ENCODE results near the gene NRXN3. TPM values are rescaled to one million over a fixed set of nuclear protein-coding genes. Genes with fewer than 3 reads are reported as not detected.
A peak's percentile ranks its signal among the peaks of the same experiment; 100 is the strongest.

The NRXN3 gene
- total and polyA plus RNA-seq, 7 donors, result 0.06 to 0.74 (median 0.15) TPM

DNA sequence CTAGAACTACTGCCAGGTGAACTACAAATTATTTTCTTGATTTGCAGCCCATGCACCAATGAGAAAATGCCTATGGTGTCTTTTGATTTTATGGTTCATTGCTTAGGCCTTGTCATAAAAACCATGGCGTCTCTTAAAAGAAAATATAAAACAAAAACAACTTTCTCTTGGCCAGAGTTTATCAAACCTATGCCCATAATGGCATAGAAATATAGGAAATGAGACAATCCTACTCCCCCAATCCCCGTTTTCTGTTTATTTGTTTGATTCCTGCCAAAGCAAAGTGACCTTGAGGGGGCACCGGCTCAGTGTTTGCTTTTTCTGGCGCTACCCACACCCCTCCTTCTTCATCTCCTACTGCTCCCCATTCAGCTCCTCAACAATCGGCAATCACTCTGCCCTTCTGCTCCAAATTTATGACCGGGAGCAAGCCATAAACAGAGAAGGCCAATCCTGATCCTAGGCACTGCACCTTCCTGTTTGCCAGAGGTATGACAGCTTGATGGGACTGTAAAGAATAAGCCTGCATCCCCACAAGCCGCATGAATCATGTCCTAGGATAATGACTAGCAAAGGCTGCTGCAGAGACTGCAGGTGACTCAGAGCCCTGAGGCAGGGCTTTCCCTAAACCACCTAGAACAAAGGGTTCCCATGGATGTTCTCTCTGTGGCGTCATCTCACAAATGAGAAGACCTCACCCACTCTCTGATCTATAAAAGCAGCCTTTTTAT is 874.9 kb downstream of the NRXN3 start:
- intact Hi-C loops (cut with DNase I), result no loop called here
- Histone ChIP-seq H3K4me3 (no peak overlapping the region), H3K9me3 (no peaks in the 10 kb centered on the region), H3K4me1 (no peaks in the 10 kb centered on the region), H3K27ac (no peak overlapping the region), H3K27me3 (ENCODE audit: insufficient read depth in 3 of 3, low read length in 2 of 3) (no peaks in the 10 kb centered on the region), H3K36me3 (ENCODE audit: insufficient read depth in 1 of 2, low read depth in 1 of 2) (no peaks in the 10 kb centered on the region)
- DNase-seq, result no peak
- peak in 1 of 4 donors; percentile 24 for ATAC-seq
- 55 to 61% (median 58%) methylated on average over 8 of the region's 8 CpGs for WGBS, 3 donors
- TF ChIP-seq CTCF (IDR thresholded peaks at IDR 0.05), result no peak

GRCh38 chr14:79050787-79051727 is 880.9 kb downstream of the NRXN3 start:
- H3K36me3 ChIP-seq (ENCODE audit: insufficient read depth in 1 of 2, low read depth in 1 of 2), result no peaks in the 10 kb centered on the region
- H3K27me3 ChIP-seq (ENCODE audit: insufficient read depth in 3 of 3, low read length in 2 of 3), result no peaks in the 10 kb centered on the region
- no peaks in the 10 kb centered on the region for H3K9me3 ChIP-seq
- intact Hi-C loops (cut with DNase I), result no loop called here
- ATAC-seq, result no peak
- no peak for TF ChIP-seq CTCF (IDR thresholded peaks at IDR 0.05)
- 47 to 54% (median 48%) methylated on average over 6 of the region's 6 CpGs for WGBS, 3 donors
- H3K4me3 ChIP-seq, result no peak overlapping the region
- H3K27ac ChIP-seq, result no peak overlapping the region
- no peaks in the 10 kb centered on the region for H3K4me1 ChIP-seq
- no peak for DNase-seq

GRCh38 chr14:79051742-79052141 is 881.6 kb downstream of the NRXN3 start:
- no peak overlapping the region for H3K27ac ChIP-seq
- no peaks in the 10 kb centered on the region for H3K4me1 ChIP-seq
- WGBS, 3 donors, result 84 to 89% (median 86%) methylated on average over 4 of the region's 4 CpGs
- no peaks in the 10 kb centered on the region for H3K36me3 ChIP-seq (ENCODE audit: insufficient read depth in 1 of 2, low read depth in 1 of 2)
- no peaks in the 10 kb centered on the region for H3K9me3 ChIP-seq
- no peaks in the 10 kb centered on the region for H3K27me3 ChIP-seq (ENCODE audit: insufficient read depth in 3 of 3, low read length in 2 of 3)
- DNase-seq, result no peak
- no peak overlapping the region for H3K4me3 ChIP-seq
- TF ChIP-seq CTCF (IDR thresholded peaks at IDR 0.05), result no peak
- intact Hi-C loops (cut with DNase I), result no loop called here
- no peak for ATAC-seq

GRCh38 chr14:79056879-79057278 is 886.7 kb downstream of the NRXN3 start:
- DNase-seq (no peak), ATAC-seq (peak in 1 of 4 donors; percentile 70)

More at GRCh38 chr14:79056879-79057278, 886.7 kb downstream of the NRXN3 start:
- intact Hi-C loops (cut with DNase I), result no loop called here
- 49 to 70% (median 60%) methylated on average over 1 of the region's 1 CpG for whole genome bisulfite sequencing, 3 donors
- H3K36me3 ChIP-seq (ENCODE audit: insufficient read depth in 1 of 2, low read depth in 1 of 2), result no peaks in the 10 kb centered on the region
- no peak overlapping the region for H3K4me3 ChIP-seq
- H3K4me1 ChIP-seq, result no peaks in the 10 kb centered on the region
- H3K27ac ChIP-seq, result no peak overlapping the region
- H3K9me3 ChIP-seq, result no peaks in the 10 kb centered on the region
- no peak for TF ChIP-seq CTCF (IDR thresholded peaks at IDR 0.05)
- H3K27me3 ChIP-seq (ENCODE audit: insufficient read depth in 3 of 3, low read length in 2 of 3), result no peaks in the 10 kb centered on the region

Measured in psoas muscle (tissue), 8 donors.